ENCODE data around the gene CDH13.

CDH13 gene

GRCh38 chr16:83847371-83848225 is 1220.8 kb downstream of the CDH13 start:
- TF ChIP-seq CTCF (IDR thresholded peaks at IDR 0.05; ENCODE audit: control extremely low read depth, extremely low read depth, low read depth, missing control alignments) = no peak
- POLR2A ChIA-PET = no interaction called here
- DNase-seq (ENCODE audit: extremely low spot score) = no peak
- CTCF ChIA-PET = no interaction called here

GRCh38 chr16:83849421-83849820 is 1222.7 kb downstream of the CDH13 start:
- no peak for DNase-seq (ENCODE audit: extremely low spot score)
- TF ChIP-seq CTCF (IDR thresholded peaks at IDR 0.05; ENCODE audit: control extremely low read depth, extremely low read depth, low read depth, missing control alignments) = no peak
- ChIA-PET POLR2A (no interaction called here), CTCF (interaction anchor here (1.0 to 1.2 kb wide), 2 partner anchors 23 kb away, joined by 3 read pairs; no protein-coding TSS in a partner anchor)

Measured in GM10248 (cell line).